ENCODE measurements around the gene AMBN.
A peak's percentile ranks its signal among the peaks of the same experiment; 100 is the strongest.

Gene AMBN

DNA sequence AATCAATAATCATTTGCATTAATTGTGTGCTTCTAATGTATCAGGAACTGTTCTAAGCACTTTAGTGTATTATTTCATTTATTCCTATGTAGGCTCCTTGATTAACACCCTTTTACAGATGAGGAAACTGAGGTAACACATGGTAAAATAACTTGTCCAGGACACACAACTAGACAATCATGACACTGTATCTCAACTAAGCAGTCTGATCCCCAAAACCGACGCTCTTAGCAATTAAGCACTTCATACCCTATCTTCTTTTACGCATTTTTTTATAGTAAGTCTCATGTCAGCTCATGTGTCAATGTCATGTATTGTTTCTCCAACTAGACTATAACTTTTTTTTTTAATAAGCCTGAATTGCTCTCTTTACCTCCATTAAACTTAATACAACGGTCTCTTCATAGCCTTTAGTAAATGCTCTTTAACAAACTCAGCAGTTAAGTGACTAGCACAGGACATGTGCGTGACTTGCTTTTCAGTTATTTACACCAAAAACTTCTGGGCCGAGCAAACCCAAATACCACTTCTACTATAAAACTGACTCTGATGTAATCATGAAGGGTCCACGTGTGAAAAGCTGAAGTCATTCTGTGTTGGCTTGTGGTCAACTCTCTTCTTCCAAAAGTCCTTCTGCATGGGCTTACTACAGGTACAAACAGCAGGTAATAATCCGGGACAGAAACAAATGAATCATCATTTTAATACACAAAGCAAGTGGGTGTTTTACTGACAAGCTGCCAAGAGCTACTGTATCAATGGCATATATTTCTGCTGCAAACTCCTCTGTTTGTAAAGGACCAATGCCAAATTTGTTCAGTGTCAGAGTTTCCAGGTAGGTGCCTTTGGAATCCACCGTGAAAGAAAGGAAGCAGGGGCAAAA lies 7.9 kb upstream of the AMBN start:
- no peaks in the 10 kb centered on the region for H3K36me3 ChIP-seq (ENCODE audit: control insufficient read depth, insufficient read depth, low read length)
- H3K27me3 ChIP-seq (ENCODE audit: control insufficient read depth, insufficient read depth, low read length): no peaks in the 10 kb centered on the region
- H3K9me3 ChIP-seq (ENCODE audit: control insufficient read depth, low read length): no peaks in the 10 kb centered on the region
- H3K4me1 ChIP-seq (ENCODE audit: control insufficient read depth, insufficient read depth, low read length): peaks cover 7% of the 10 kb centered on the region
- H3K4me3 ChIP-seq (ENCODE audit: low read length): no peak overlapping the region
- no peak overlapping the region for H3K9ac ChIP-seq (ENCODE audit: low read length)

DNA sequence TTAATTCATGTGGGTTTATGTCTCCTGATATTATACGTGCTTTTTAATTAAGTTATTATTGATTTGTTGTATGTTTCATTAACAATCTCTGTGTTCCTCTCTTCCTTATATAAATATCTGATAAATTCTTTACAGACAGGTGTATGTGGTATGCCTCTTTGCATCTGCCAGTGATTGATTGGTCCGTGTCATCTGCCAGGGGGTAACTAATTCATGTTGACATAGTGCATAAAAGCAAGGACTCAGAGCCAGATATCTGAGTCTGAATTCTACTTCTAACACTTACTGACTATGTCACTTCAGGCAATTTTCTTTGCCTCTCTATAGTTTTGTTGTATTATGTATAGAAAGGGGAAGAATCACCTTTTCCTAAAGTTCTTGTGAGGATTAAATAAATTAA lies 5.2 kb upstream of the AMBN start:
- no peak overlapping the region for H3K9ac ChIP-seq (ENCODE audit: low read length)
- H3K27me3 ChIP-seq (ENCODE audit: control insufficient read depth, insufficient read depth, low read length): no peaks in the 10 kb centered on the region
- no peaks in the 10 kb centered on the region for H3K9me3 ChIP-seq (ENCODE audit: control insufficient read depth, low read length)
- H3K4me3 ChIP-seq (ENCODE audit: low read length): no peak overlapping the region
- H3K4me1 ChIP-seq (ENCODE audit: control insufficient read depth, insufficient read depth, low read length): peaks cover 7% of the 10 kb centered on the region
- H3K36me3 ChIP-seq (ENCODE audit: control insufficient read depth, insufficient read depth, low read length): no peaks in the 10 kb centered on the region

DNA sequence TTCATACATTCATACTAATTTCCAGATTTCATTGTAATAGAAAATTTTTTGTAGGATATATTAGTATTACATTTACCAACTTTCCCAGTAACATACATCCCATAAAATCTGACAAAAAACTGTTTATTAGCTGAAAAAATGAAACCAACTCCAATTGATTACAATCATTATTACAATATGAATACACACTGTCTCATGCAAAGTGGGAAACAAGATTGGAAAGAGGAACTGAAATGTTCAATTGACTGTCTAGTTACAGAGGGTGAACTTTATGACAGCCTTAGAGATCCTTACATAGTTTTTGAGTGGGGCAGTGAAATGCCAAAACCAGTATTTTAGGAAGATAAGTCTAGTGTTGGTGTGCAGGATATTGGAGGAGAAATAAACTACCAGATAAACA lies 2.3 kb upstream of the AMBN start:
- Histone ChIP-seq H3K9me3 (ENCODE audit: control insufficient read depth, low read length) (no peaks in the 10 kb centered on the region), H3K27me3 (ENCODE audit: control insufficient read depth, insufficient read depth, low read length) (no peaks in the 10 kb centered on the region)

DNA sequence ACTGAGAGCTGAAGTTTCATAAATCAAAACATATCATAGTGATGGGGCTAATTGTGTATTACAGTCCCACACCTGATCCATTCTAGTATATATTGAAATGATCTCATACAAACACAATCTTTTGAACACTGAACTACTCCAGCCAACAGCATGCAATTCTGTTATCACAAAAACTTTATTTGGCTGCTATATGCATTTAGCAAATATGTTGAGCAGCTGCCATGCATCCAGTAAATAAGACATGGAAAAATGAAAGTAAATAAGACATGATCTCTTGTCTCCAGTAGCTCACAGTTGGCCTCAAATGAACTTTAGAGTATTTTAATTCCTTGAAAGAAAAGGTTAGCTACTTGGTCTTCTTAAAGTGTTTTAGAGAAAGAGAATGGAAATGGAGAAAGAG lies 2.1 kb downstream of the AMBN start:
- Histone ChIP-seq H3K36me3 (ENCODE audit: control insufficient read depth, insufficient read depth, low read length) (no peaks in the 10 kb centered on the region), H3K9me3 (ENCODE audit: control insufficient read depth, low read length) (no peaks in the 10 kb centered on the region), H3K27me3 (ENCODE audit: control insufficient read depth, insufficient read depth, low read length) (no peaks in the 10 kb centered on the region), H3K9ac (ENCODE audit: low read length) (no peak overlapping the region), H3K4me3 (ENCODE audit: low read length) (no peak overlapping the region), H3K4me1 (ENCODE audit: control insufficient read depth, insufficient read depth, low read length) (no peaks in the 10 kb centered on the region)

More for the DNA sequence above, 2.3 kb upstream of the AMBN start:
- H3K9ac ChIP-seq (ENCODE audit: low read length): no peak overlapping the region
- no peak overlapping the region for H3K4me3 ChIP-seq (ENCODE audit: low read length)
- no peaks in the 10 kb centered on the region for H3K36me3 ChIP-seq (ENCODE audit: control insufficient read depth, insufficient read depth, low read length)
- H3K4me1 ChIP-seq (ENCODE audit: control insufficient read depth, insufficient read depth, low read length): no peaks in the 10 kb centered on the region

DNA sequence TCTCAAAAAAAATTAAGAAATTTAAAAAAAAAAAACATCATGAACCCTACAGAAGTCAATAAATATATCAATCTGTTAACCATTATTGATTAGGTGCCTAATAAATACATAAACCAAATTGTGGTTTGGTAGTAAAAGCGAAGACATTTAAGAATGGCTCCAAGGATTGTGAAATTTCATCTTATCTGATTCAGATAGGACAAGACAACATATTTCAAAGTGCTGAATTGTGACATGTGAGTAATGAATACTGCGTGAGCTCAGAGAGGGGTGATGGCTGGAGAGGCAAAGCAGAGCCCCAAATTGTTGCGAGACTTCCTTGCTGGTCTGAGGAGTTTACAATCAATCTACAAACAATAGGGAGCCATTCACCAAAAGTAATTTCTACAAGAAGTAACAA lies 8.2 kb downstream of the AMBN start:
- Histone ChIP-seq H3K4me3 (ENCODE audit: low read length) (no peak overlapping the region), H3K9me3 (ENCODE audit: control insufficient read depth, low read length) (no peaks in the 10 kb centered on the region), H3K4me1 (ENCODE audit: control insufficient read depth, insufficient read depth, low read length) (no peaks in the 10 kb centered on the region), H3K27me3 (ENCODE audit: control insufficient read depth, insufficient read depth, low read length) (no peaks in the 10 kb centered on the region), H3K9ac (ENCODE audit: low read length) (no peak overlapping the region), H3K36me3 (ENCODE audit: control insufficient read depth, insufficient read depth, low read length) (no peaks in the 10 kb centered on the region)

DNA sequence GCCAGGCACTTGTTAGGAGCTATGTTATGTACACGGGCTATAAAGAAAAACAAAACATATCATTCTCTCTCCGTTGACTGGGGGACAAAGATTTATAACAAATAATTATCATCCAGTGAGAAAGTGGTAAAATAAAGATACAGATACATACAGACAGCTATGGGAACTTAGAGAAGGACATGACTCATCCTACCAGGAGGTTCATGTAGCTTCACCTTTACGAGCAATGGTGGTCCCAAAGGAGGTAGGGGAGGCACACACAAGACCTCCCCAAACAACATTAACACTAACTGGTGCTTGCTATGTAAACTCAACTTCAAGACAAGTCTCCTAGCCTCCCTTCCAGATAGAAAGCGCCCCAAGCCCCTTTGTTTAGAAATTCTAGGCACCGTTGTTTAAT lies 8.9 kb downstream of the AMBN start:
- H3K4me1 ChIP-seq (ENCODE audit: control insufficient read depth, insufficient read depth, low read length): no peaks in the 10 kb centered on the region
- no peaks in the 10 kb centered on the region for H3K27me3 ChIP-seq (ENCODE audit: control insufficient read depth, insufficient read depth, low read length)
- H3K36me3 ChIP-seq (ENCODE audit: control insufficient read depth, insufficient read depth, low read length): no peaks in the 10 kb centered on the region
- H3K9me3 ChIP-seq (ENCODE audit: control insufficient read depth, low read length): no peaks in the 10 kb centered on the region
- no peak overlapping the region for H3K4me3 ChIP-seq (ENCODE audit: low read length)
- no peak overlapping the region for H3K9ac ChIP-seq (ENCODE audit: low read length)

DNA sequence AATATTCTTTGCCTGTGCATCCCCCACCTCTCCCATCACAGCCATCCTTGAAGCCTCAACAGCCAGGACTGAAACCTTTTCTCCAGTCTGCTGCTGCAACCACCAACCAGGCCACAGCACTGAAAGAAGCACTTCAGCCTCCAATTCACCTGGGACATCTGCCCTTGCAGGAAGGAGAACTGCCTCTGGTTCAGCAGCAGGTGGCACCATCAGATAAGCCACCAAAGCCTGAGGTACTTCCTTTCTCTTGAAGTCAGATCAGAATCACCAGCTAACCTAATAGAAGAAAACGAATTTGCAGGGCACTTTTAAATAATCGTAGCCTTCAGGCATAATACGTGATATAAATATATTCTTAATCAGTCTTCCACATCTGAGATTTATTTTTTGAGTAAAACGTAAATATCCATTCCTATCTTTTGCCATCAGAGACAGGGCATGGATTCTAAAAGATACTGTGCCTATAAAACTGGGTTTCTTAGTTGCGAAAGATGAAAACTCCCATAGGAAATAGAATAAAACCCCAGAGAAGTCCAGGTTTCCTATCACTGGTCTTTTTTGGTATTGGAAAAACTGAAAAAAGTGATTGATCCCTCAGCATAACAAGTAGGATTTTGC lies 9.5 kb downstream of the AMBN start:
- Histone ChIP-seq H3K9me3 (ENCODE audit: control insufficient read depth, low read length) (no peaks in the 10 kb centered on the region), H3K4me1 (ENCODE audit: control insufficient read depth, insufficient read depth, low read length) (no peaks in the 10 kb centered on the region), H3K27me3 (ENCODE audit: control insufficient read depth, insufficient read depth, low read length) (no peaks in the 10 kb centered on the region), H3K4me3 (ENCODE audit: low read length) (no peak overlapping the region), H3K36me3 (ENCODE audit: control insufficient read depth, insufficient read depth, low read length) (no peaks in the 10 kb centered on the region), H3K9ac (ENCODE audit: low read length) (no peak overlapping the region)

DNA sequence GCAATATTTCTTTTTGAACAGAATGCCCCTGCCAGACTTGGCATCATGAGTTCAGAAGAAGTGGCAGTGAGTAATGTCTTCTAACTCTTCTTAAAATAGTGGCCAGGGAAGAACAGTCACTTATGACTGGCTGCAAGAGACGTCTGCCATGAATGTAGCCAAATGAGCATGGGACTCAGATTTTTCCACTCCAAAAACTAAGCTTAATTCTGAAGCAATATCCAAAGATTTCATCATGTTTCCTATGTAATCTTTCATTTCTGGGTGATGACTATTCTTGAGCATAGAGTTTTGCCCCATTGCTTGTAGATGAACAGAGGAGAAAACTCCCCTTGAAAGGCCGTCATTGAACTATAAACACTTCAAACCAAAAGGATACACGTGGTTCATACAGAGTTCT lies 11.8 kb downstream of the AMBN start:
- H3K9ac ChIP-seq (ENCODE audit: low read length): no peak overlapping the region
- H3K4me3 ChIP-seq (ENCODE audit: low read length): no peak overlapping the region
- no peaks in the 10 kb centered on the region for H3K9me3 ChIP-seq (ENCODE audit: control insufficient read depth, low read length)
- no peaks in the 10 kb centered on the region for H3K36me3 ChIP-seq (ENCODE audit: control insufficient read depth, insufficient read depth, low read length)
- H3K4me1 ChIP-seq (ENCODE audit: control insufficient read depth, insufficient read depth, low read length): no peaks in the 10 kb centered on the region
- no peaks in the 10 kb centered on the region for H3K27me3 ChIP-seq (ENCODE audit: control insufficient read depth, insufficient read depth, low read length)

DNA sequence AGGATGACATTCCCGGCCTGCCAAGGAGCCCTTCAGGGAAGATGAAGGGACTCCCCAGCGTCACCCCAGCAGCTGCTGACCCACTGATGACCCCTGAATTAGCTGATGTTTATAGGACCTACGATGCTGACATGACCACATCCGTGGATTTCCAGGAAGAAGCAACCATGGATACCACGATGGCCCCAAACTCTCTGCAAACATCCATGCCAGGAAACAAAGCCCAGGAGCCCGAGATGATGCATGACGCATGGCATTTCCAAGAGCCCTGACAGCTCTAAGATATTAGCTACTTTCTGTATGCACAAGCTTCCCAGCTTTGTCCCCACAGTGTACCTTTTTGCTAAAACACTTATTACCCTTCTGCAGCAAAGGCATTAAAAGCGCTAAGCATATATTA lies 14.4 kb downstream of the AMBN start:
- H3K4me1 ChIP-seq (ENCODE audit: control insufficient read depth, insufficient read depth, low read length): no peaks in the 10 kb centered on the region
- H3K36me3 ChIP-seq (ENCODE audit: control insufficient read depth, insufficient read depth, low read length): no peaks in the 10 kb centered on the region
- no peaks in the 10 kb centered on the region for H3K9me3 ChIP-seq (ENCODE audit: control insufficient read depth, low read length)
- H3K4me3 ChIP-seq (ENCODE audit: low read length): no peak overlapping the region
- no peaks in the 10 kb centered on the region for H3K27me3 ChIP-seq (ENCODE audit: control insufficient read depth, insufficient read depth, low read length)
- H3K9ac ChIP-seq (ENCODE audit: low read length): no peak overlapping the region

DNA sequence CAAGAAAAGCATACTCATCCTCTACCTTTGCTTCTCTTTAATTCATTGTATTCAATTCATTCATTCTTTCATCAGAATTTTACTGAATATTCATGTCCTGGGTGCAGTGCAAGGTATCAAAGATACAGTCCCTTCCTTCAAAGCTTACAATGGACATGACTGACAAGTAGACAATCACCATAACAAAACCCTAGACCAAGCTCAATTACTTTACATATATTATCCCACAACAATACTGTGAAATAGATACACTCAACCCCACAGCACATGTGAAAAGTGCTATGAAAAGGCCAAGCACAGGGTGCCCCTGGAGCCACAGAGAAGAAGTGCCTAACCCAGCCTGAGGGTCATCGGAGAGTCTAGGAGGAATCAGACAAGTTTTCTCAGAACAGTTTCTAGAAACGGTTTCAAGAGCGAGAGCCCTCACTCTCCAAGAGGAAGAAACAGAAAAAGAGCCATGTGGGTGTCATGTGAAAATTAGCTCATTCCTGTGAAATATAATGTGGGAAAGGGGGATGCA lies 15.3 kb downstream of the AMBN start:
- H3K27me3 ChIP-seq (ENCODE audit: control insufficient read depth, insufficient read depth, low read length): no peaks in the 10 kb centered on the region
- H3K4me1 ChIP-seq (ENCODE audit: control insufficient read depth, insufficient read depth, low read length): no peaks in the 10 kb centered on the region
- no peaks in the 10 kb centered on the region for H3K36me3 ChIP-seq (ENCODE audit: control insufficient read depth, insufficient read depth, low read length)
- H3K9ac ChIP-seq (ENCODE audit: low read length): no peak overlapping the region
- no peaks in the 10 kb centered on the region for H3K9me3 ChIP-seq (ENCODE audit: control insufficient read depth, low read length)
- H3K4me3 ChIP-seq (ENCODE audit: low read length): no peak overlapping the region

DNA sequence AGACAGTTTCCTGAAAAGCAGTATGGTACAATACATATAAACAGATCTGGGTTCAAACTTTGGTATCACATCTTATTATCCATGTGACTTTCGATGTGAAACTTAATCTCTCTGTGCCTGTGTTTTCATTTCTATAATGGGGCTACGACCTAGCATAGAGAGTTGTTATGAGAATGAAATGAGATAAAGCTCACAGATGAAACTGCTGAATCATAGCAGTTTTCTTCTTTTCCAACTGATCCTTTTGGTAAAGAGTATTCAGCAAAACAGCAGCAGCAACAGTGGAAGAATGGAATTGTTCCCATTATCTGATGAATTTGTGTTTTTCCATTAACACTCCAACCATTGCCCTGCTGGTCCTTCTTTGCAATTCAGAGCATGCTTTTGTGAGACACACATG lies 16.3 kb downstream of the AMBN start:
- no peaks in the 10 kb centered on the region for H3K9me3 ChIP-seq (ENCODE audit: control insufficient read depth, low read length)
- no peak overlapping the region for H3K4me3 ChIP-seq (ENCODE audit: low read length)
- no peaks in the 10 kb centered on the region for H3K36me3 ChIP-seq (ENCODE audit: control insufficient read depth, insufficient read depth, low read length)
- no peaks in the 10 kb centered on the region for H3K4me1 ChIP-seq (ENCODE audit: control insufficient read depth, insufficient read depth, low read length)
- no peaks in the 10 kb centered on the region for H3K27me3 ChIP-seq (ENCODE audit: control insufficient read depth, insufficient read depth, low read length)
- no peak overlapping the region for H3K9ac ChIP-seq (ENCODE audit: low read length)

DNA sequence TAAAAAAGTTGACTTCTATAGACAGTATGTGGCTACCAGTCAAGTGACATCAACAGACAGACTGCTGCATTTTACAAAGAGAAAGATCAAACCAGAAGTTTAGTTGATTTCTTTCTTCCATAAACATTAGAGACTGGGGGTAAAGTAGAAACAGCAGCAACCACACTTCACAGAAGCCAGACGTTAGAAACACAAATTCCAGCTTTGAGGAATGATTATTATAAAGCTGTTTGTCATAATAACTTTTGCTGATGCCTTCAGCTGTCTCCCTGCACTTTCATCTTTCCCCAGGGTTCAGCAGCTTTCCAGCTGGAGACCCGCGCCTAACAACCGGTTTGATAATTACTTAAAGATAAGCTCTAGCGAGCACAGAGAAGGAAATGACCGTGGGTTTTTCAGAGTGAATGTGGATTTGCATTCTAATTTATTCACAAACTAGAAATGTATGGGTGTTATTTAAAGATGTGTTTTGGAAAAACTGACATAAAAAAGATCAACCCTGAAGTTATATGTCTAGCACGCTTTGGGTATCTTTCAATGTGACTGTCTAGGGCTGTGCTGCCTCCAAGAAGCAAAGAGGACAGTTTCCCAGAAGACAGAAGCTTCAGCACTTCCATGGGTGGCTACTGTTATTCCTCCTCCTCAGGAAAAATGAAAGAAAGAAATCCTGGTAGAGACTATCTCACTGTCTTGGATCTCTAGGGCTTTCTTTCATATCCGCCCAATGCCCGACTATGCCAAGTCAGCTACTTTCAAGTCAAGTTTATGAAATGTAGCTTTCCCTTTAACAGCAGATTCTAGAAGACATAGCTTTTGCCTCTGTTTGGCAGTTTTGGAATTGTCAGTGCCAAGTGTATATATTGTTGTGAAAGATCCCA lies 21.5 kb downstream of the AMBN start:
- Histone ChIP-seq H3K27me3 (ENCODE audit: control insufficient read depth, insufficient read depth, low read length) (no peaks in the 10 kb centered on the region), H3K4me1 (ENCODE audit: control insufficient read depth, insufficient read depth, low read length) (peaks cover 15% of the 10 kb centered on the region), H3K4me3 (ENCODE audit: low read length) (no peak overlapping the region), H3K9ac (ENCODE audit: low read length) (peak overlapping the region; percentile 8), H3K9me3 (ENCODE audit: control insufficient read depth, low read length) (no peaks in the 10 kb centered on the region), H3K36me3 (ENCODE audit: control insufficient read depth, insufficient read depth, low read length) (no peaks in the 10 kb centered on the region)

Measured in mucosa of stomach (tissue), 1 donor.